BLaER1 (cell line): ENCODE data around the gene C16orf95.

Experiments
- H3K27ac ChIP-seq: shearing (Covaris generic); formaldehyde crosslinking; 2 replicates; pipeline ENCODE4 v1.8.1; 2022
- H3K27me3 ChIP-seq: shearing (Covaris generic); formaldehyde crosslinking; 2 replicates; pipeline ENCODE4 v1.8.1; 2022
- H3K36me3 ChIP-seq: shearing (Covaris generic); formaldehyde crosslinking; 2 replicates; pipeline ENCODE4 v1.8.1; 2022
- H3K4me1 ChIP-seq: shearing (Covaris generic); formaldehyde crosslinking; 2 replicates; pipeline ENCODE4 v1.8.1; 2022
- H3K4me2 ChIP-seq: shearing (Covaris generic); formaldehyde crosslinking; 2 replicates; pipeline ENCODE4 v1.8.1; 2022
- H3K4me3 ChIP-seq: shearing (Covaris generic); formaldehyde crosslinking; 2 replicates; pipeline ENCODE4 v1.8.1; 2022
- H3K9ac ChIP-seq: shearing (Covaris generic); formaldehyde crosslinking; 2 replicates; pipeline ENCODE4 v1.8.1; 2022
- H3K9me3 ChIP-seq: shearing (Covaris generic); formaldehyde crosslinking; 2 replicates; pipeline ENCODE4 v1.8.1; 2022
- H4K20me1 ChIP-seq: shearing (Covaris generic); formaldehyde crosslinking; 2 replicates; pipeline ENCODE4 v1.8.1; 2022
- Cebpa-rat ChIP-seq: shearing (Covaris generic); IDR thresholded peaks from 2 replicates; pipeline ENCODE4 v1.8.1; 2022

The C16orf95 gene

DNA sequence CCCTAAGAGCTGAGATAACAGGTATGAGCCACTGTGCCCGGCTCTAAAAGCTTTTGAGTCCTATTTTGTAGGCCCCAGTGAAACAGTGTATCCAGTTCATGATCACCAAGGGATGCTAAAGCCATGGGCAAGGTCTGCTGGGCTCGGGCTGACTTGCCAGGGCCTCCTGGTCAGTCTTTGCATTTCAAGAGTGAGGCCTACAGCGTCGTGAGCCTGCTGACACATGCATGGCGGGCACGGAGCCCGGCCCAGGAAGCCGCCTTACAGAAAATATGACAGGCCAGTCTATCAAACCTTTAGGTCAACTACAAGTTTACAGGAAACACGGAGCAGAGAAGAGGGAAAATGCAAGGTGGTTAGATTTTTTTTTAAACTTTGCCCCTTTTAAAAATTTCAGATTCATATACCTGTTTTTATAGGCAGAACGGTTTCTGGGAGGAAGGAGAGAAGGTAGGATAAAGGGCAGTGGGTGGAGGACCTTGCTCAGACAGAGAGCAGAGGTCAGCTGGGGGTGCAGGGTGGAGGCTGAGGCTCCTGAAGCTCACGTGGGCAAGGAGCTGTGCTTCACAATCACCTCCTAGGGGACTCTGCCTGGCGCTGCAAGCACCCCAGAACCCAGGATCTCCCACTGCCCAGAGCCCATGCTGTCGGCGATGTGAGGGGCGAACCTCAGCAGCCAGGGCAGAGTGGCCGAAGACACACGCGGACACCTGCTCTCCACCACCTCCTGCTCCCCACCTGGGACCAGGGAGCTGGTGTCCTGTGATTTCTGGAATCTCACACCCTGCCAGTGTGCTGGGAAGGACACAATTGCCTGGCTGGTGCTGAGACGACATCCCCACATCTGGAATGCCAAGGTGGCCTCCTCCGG is 21.3 kb downstream of the C16orf95 start:
- no peak overlapping the region for H3K9ac ChIP-seq
- TF ChIP-seq Cebpa-rat, result no peak
- H3K4me3 ChIP-seq, result no peak overlapping the region
- peak overlapping the region; percentile 50 for H3K4me2 ChIP-seq
- H4K20me1 ChIP-seq, result no peaks in the 10 kb centered on the region
- H3K27me3 ChIP-seq, result no peaks in the 10 kb centered on the region
- peaks cover 45% of the 10 kb centered on the region for H3K4me1 ChIP-seq
- H3K36me3 ChIP-seq, result peaks cover 11% of the 10 kb centered on the region; the same call in 1 of the 2 replicates
- peaks cover 14% of the 10 kb centered on the region for H3K9me3 ChIP-seq
- H3K27ac ChIP-seq, result peak overlapping the region; percentile 55

DNA sequence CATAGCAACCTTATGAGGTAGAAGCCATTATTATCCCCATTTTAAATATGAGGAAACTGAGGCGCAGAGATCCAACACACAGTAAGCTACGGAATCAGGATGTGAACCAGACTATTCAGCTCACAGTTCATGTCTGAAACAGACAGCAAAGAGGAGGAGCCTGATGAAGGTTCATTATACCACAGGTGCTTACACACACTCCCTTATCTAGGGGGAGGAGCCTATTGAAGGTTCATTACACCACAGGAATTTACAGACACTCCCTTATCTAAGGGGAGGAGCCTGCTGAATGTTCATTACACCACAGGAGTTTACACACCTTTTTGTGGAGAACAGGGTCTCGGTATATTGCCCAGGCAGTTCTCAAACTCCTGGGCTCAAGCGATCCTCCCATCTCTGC is 21.9 kb downstream of the C16orf95 start:
- Histone ChIP-seq H3K27ac (no peak overlapping the region), H3K9me3 (peaks cover 14% of the 10 kb centered on the region), H3K4me2 (no peak overlapping the region), H3K4me3 (no peak overlapping the region), H3K4me1 (peaks cover 43% of the 10 kb centered on the region), H3K27me3 (no peaks in the 10 kb centered on the region), H4K20me1 (no peaks in the 10 kb centered on the region), H3K36me3 (peaks cover 11% of the 10 kb centered on the region; the same call in 1 of the 2 replicates), H3K9ac (no peak overlapping the region)
- no peak for TF ChIP-seq Cebpa-rat

DNA sequence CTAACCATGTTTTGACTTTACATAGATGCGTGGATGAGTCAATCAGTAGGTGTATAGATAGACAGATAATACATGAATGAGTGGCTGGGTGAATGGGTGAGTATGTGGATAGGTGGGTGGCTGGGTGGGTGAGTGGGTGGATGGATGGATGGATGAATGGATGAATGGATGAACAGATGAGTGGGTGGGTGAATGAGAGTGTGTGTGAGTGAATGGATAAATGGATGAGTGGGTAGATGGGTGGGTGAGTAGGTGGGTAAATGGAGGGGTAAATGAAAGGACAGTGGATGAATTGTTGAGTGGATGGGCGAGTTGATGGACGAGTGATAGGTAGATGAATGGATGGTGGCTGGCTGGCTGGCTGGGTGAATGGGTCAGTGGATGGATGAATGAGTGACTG is 23.2 kb downstream of the C16orf95 start:
- Histone ChIP-seq H3K9me3 (peaks cover 14% of the 10 kb centered on the region), H3K4me1 (peaks cover 36% of the 10 kb centered on the region), H3K4me3 (no peak overlapping the region), H3K9ac (no peak overlapping the region), H3K27me3 (no peaks in the 10 kb centered on the region), H3K27ac (no peak overlapping the region), H3K4me2 (no peak overlapping the region), H3K36me3 (peaks cover 11% of the 10 kb centered on the region; the same call in 1 of the 2 replicates), H4K20me1 (no peaks in the 10 kb centered on the region)
- TF ChIP-seq Cebpa-rat, result no peak

DNA sequence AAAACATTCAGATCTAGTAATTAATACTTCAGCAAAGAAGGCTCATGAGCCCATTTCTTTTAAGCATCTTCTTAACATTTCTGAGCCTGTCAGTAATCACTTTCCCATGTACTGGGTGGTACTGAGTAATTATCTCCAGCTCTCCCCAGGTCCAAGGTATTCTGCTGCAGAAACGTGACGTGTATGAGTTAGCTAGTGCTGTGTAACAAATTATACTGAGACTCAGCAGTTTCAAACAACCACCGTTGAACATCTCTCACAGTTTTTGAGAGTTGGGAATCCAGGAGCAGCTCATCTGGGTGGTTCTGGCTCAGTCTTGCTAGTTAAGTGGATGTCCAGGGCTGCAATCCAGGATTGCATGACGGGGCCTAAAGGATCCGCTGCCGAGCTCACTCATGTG is 25.2 kb downstream of the C16orf95 start:
- Histone ChIP-seq H4K20me1 (no peaks in the 10 kb centered on the region), H3K27me3 (no peaks in the 10 kb centered on the region)

DNA sequence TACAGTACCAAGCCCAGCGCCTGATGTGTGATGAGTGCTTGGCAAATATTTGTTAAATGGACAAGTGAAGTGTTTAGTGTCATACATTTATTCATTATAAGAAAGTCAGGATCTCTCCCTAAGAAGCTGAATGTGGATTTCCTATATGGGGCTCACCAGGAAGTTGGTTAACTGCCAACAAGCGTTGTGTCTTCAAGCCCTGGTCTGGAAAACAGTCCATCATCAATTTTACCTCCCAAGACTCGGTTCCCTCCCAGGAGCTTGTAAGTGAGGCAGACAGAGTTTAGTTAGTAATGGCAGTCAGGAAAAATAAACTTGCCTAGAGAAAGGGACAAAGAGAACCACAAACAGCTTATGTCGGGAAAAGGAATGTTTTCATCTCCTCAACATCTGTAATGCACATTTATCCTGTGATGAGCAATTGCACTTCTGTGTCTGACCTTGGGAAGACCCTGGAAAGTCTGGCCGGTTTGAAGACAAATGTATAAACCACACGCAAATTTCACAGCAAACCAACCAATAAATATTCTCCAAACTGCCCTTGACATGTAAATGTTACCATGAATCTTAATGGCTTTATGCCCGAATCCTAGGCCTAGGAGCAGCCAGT is 28.3 kb downstream of the C16orf95 start:
- peaks cover 11% of the 10 kb centered on the region; the same call in 1 of the 2 replicates for H3K36me3 ChIP-seq
- peaks cover 8% of the 10 kb centered on the region for H3K4me1 ChIP-seq
- H3K4me3 ChIP-seq, result no peak overlapping the region
- H4K20me1 ChIP-seq, result no peaks in the 10 kb centered on the region
- H3K27ac ChIP-seq, result no peak overlapping the region
- no peak overlapping the region for H3K9ac ChIP-seq
- H3K4me2 ChIP-seq, result no peak overlapping the region
- no peaks in the 10 kb centered on the region for H3K27me3 ChIP-seq
- peaks cover 29% of the 10 kb centered on the region for H3K9me3 ChIP-seq
- no peak for TF ChIP-seq Cebpa-rat

More for the DNA sequence above, 25.2 kb downstream of the C16orf95 start:
- Histone ChIP-seq H3K4me1 (peaks cover 25% of the 10 kb centered on the region), H3K9me3 (peaks cover 19% of the 10 kb centered on the region), H3K9ac (no peak overlapping the region), H3K4me3 (no peak overlapping the region), H3K4me2 (no peak overlapping the region), H3K36me3 (peaks cover 11% of the 10 kb centered on the region; the same call in 1 of the 2 replicates), H3K27ac (no peak overlapping the region)
- no peak for TF ChIP-seq Cebpa-rat

DNA sequence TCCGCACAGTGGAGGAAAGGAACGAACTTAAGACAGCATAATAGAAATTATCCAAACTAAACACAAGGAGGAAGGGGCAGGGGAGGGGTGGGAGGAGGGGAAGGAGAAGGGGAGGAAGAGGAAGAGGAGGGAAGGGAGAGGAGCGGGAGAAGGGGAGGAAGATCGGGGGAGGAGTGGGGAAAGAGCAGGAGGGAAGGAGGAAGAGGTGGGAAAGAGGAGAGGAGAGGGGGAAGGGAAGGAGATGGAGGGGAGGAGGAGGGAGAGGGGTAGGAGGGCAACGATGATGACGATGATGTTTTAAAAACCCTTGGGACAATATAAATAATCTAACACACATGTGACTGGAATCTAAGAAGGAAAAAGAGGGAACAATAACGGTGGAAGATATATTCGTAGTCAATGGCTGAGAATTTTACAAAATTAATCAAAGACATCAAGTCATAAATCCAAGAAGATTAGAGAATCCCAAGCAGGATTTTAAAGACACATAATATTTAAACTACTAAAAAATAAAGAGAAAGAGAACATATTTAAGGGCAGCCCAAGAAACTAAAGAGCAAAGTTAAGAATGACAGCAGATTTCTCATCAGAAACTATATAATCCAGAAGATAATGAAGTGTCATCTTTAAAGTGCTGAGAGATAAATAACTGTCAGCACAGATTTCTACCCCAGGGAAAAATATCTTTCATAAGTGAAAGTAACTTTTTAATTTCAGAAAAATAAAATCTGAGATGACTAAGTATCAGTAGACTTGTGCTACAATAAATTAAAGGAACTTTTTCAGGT is 30.2 kb downstream of the C16orf95 start:
- H3K9me3 ChIP-seq, result peaks cover 24% of the 10 kb centered on the region
- no peak overlapping the region for H3K9ac ChIP-seq
- no peak overlapping the region for H3K4me2 ChIP-seq
- H3K4me1 ChIP-seq, result no peaks in the 10 kb centered on the region
- H3K4me3 ChIP-seq, result no peak overlapping the region
- peaks cover 6% of the 10 kb centered on the region; the same call in 1 of the 2 replicates for H3K36me3 ChIP-seq
- no peaks in the 10 kb centered on the region for H4K20me1 ChIP-seq
- no peak overlapping the region for H3K27ac ChIP-seq
- H3K27me3 ChIP-seq, result no peaks in the 10 kb centered on the region
- TF ChIP-seq Cebpa-rat, result no peak

DNA sequence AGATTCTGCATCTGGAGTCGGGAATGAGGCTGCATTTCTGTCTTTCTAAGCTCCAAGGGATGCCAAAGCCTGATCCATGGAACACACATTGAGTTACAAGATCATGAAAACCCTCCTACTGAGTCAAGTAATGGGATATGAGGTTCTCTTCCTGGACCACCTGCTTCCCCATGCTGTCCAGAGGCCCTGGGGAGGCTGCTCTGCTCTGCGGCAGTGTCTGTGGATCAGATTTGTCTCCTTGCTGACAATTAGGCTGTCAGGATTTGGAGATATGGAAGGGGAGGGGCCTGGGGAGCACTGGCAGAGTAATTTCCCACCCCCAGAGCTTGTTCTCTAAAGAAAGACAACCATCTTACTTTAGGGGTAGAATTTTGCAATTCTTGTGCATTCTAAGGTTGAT is 33.0 kb downstream of the C16orf95 start:
- H3K4me2 ChIP-seq, result no peak overlapping the region
- no peaks in the 10 kb centered on the region for H4K20me1 ChIP-seq
- H3K4me1 ChIP-seq, result no peaks in the 10 kb centered on the region
- peaks cover 15% of the 10 kb centered on the region for H3K9me3 ChIP-seq
- no peaks in the 10 kb centered on the region for H3K27me3 ChIP-seq
- TF ChIP-seq Cebpa-rat, result no peak
- H3K36me3 ChIP-seq, result no peaks in the 10 kb centered on the region
- H3K27ac ChIP-seq, result no peak overlapping the region
- no peak overlapping the region for H3K9ac ChIP-seq
- no peak overlapping the region for H3K4me3 ChIP-seq

DNA sequence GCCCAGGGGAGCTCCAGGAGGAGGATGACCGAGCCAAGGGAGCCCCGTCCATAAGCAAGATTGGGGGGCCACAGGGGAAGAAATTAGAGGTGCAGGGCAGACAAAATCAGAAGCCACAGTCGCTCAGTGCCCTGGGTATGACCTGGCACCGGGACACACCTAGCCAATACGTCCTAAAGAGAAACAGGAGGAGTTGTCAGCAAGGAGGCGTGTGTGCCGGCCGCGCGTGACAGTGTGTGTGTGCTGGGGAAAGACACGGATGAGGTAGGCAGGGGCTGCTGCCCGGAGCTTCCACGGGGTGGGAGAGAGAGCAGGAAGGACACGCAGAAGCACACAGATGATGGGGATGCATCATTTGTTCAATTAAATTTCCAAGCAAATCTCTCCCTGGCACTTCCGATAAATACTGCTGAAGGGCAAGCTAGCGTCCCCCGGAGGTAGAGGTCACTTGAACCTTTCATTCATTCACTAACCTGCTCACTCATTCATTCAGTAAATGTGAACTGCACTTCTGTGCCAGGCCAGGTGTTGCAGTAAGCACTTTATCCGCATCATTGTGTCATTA is 38.0 kb downstream of the C16orf95 start:
- H3K27me3 ChIP-seq, result no peaks in the 10 kb centered on the region
- no peak for TF ChIP-seq Cebpa-rat
- H4K20me1 ChIP-seq, result no peaks in the 10 kb centered on the region
- no peak overlapping the region for H3K9ac ChIP-seq
- H3K27ac ChIP-seq, result no peak overlapping the region
- H3K4me1 ChIP-seq, result peaks cover 49% of the 10 kb centered on the region
- H3K36me3 ChIP-seq, result no peaks in the 10 kb centered on the region
- peak overlapping the region; percentile 37; the same call in 1 of the 2 replicates for H3K4me2 ChIP-seq
- 0 out of 2 replicates have a peak, but pooled peaks cover under 1% of the 10 kb centered on the region for H3K9me3 ChIP-seq
- H3K4me3 ChIP-seq, result no peak overlapping the region
